ENCODE data around the gene RSAD1.

Gene RSAD1

GRCh38 chr17:50448643-50449042, 30.0 kb upstream of the RSAD1 start:
- H3K9ac ChIP-seq (ENCODE audit: low read depth, low read length): no peak overlapping the region
- no peaks in the 10 kb centered on the region for H3K36me3 ChIP-seq (ENCODE audit: insufficient read depth, low read length)
- H3K4me1 ChIP-seq (ENCODE audit: insufficient read depth, low read length): no peaks in the 10 kb centered on the region
- H3K4me2 ChIP-seq (ENCODE audit: insufficient read depth, low read length): no peak overlapping the region
- no peaks in the 10 kb centered on the region for H4K20me1 ChIP-seq (ENCODE audit: insufficient read depth, low read length)
- H2AFZ ChIP-seq (ENCODE audit: low read depth, low read length): no peak overlapping the region
- no peaks in the 10 kb centered on the region for H3K9me3 ChIP-seq (ENCODE audit: insufficient read depth, low read length, severe bottlenecking)
- no peak overlapping the region for H3K27ac ChIP-seq (ENCODE audit: low read length)
- no peaks in the 10 kb centered on the region for H3K27me3 ChIP-seq (ENCODE audit: insufficient read depth, low read length, poor library complexity)
- TF ChIP-seq EZH2 (IDR thresholded peaks at IDR 0.05; ENCODE audit: borderline replicate concordance, low read depth, low read length, severe bottlenecking) (no peak), CTCF (IDR thresholded peaks at IDR 0.05; ENCODE audit: borderline replicate concordance, extremely low read depth, low read length, poor library complexity, severe bottlenecking) (no peak)
- ATAC-seq (ENCODE audit: insufficient read depth, low read depth) (no peak), DNase-seq (no peak)
- no peak overlapping the region for H3K4me3 ChIP-seq (ENCODE audit: low read depth in 1 of 2, low read length in 2 of 2)
- H3K79me2 ChIP-seq (ENCODE audit: insufficient read depth, low read length): 0 out of 2 replicates have a peak, but pooled peaks cover 2% of the 10 kb centered on the region

DNA sequence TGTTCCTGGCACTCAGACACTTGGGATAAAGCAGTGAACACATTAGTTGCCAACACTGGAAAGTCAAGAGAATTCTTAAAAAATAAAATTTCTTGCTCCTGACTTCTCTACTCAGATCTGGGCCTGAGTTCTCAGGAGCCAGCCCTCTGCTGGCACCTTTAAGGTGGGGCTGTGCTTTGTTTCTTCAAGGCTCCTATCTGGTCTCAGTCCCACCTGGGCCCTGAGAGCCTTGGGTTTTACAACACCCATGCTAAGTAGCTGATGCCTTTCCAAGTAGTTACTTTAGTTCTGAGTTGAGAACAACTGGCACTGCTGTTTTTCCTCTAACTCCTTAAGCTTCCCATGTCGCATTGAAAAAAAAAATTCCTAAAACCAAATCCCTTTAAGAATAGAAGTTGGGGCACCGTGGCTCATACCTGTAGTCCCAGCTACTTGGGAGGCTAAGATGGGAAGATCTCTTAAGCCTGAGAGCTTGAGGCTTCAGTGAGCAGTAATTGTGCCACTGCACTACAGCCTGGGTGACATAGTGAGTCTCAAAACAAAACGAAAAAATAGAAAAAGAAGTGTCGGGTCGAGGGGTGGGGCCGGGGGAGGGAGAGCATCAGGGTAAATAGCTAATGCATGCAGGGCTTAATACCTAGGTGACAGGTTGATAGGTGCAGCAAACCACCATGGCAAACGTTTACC, 26.6 kb upstream of the RSAD1 start:
- H2AFZ ChIP-seq (ENCODE audit: low read depth, low read length): no peak overlapping the region
- ATAC-seq (ENCODE audit: insufficient read depth, low read depth) (no peak), DNase-seq (no peak)
- H4K20me1 ChIP-seq (ENCODE audit: insufficient read depth, low read length): no peaks in the 10 kb centered on the region
- peaks cover 8% of the 10 kb centered on the region; the same call in 1 of the 2 replicates for H3K36me3 ChIP-seq (ENCODE audit: insufficient read depth, low read length)
- H3K27me3 ChIP-seq (ENCODE audit: insufficient read depth, low read length, poor library complexity): no peaks in the 10 kb centered on the region
- H3K9me3 ChIP-seq (ENCODE audit: insufficient read depth, low read length, severe bottlenecking): no peaks in the 10 kb centered on the region
- H3K4me1 ChIP-seq (ENCODE audit: insufficient read depth, low read length): no peaks in the 10 kb centered on the region
- no peak overlapping the region for H3K4me3 ChIP-seq (ENCODE audit: low read depth in 1 of 2, low read length in 2 of 2)
- TF ChIP-seq CTCF (IDR thresholded peaks at IDR 0.05; ENCODE audit: borderline replicate concordance, extremely low read depth, low read length, poor library complexity, severe bottlenecking): no peak
- no peak for TF ChIP-seq EZH2 (IDR thresholded peaks at IDR 0.05; ENCODE audit: borderline replicate concordance, low read depth, low read length, severe bottlenecking)
- 0 out of 2 replicates have a peak, but pooled peaks cover 2% of the 10 kb centered on the region for H3K79me2 ChIP-seq (ENCODE audit: insufficient read depth, low read length)
- H3K9ac ChIP-seq (ENCODE audit: low read depth, low read length): no peak overlapping the region
- H3K27ac ChIP-seq (ENCODE audit: low read length): no peak overlapping the region
- no peak overlapping the region for H3K4me2 ChIP-seq (ENCODE audit: insufficient read depth, low read length)

DNA sequence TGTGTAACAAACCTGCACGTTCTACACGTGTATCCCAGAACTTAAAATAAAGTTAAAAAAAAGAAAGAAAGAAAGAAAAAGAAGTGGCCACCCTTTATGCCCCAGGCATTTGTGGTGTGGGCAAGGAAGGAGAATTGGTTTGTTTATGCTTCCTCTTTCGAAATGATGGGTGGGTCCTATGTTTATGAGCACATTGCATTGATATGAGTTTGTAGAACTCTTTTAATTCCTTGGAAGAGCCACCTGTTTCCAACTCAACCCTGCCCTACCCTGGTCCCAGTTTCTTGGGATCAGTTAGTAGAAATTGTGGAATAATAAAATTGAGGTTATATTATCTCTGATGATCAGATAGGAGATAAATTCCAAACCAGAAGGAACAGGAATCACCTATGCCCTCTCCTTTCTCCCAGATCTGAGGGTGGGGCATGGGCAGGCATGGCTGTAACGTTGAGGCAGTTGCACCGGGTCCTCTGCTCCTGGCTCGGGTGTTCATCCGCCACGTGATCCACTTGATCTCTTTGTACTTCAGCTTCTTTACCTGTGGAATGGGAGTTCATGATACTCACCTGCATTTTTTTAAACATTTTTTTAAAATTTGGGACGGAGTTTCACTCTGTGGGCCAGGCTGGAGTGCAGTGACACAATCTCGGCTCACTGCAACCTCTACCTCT, 25.9 kb upstream of the RSAD1 start:
- H3K4me1 ChIP-seq (ENCODE audit: insufficient read depth, low read length): no peaks in the 10 kb centered on the region
- H3K9me3 ChIP-seq (ENCODE audit: insufficient read depth, low read length, severe bottlenecking): no peaks in the 10 kb centered on the region
- H3K27ac ChIP-seq (ENCODE audit: low read length): no peak overlapping the region
- H3K4me3 ChIP-seq (ENCODE audit: low read depth in 1 of 2, low read length in 2 of 2): no peak overlapping the region
- H4K20me1 ChIP-seq (ENCODE audit: insufficient read depth, low read length): peaks cover 2% of the 10 kb centered on the region; the same call in 1 of the 2 replicates
- peaks cover 8% of the 10 kb centered on the region; the same call in 1 of the 2 replicates for H3K36me3 ChIP-seq (ENCODE audit: insufficient read depth, low read length)
- H3K9ac ChIP-seq (ENCODE audit: low read depth, low read length): no peak overlapping the region
- no peak for DNase-seq
- 0 out of 2 replicates have a peak, but pooled peaks cover 2% of the 10 kb centered on the region for H3K79me2 ChIP-seq (ENCODE audit: insufficient read depth, low read length)
- no peak overlapping the region for H2AFZ ChIP-seq (ENCODE audit: low read depth, low read length)
- no peak for ATAC-seq (ENCODE audit: insufficient read depth, low read depth)
- H3K27me3 ChIP-seq (ENCODE audit: insufficient read depth, low read length, poor library complexity): no peaks in the 10 kb centered on the region
- TF ChIP-seq EZH2 (IDR thresholded peaks at IDR 0.05; ENCODE audit: borderline replicate concordance, low read depth, low read length, severe bottlenecking) (no peak), CTCF (IDR thresholded peaks at IDR 0.05; ENCODE audit: borderline replicate concordance, extremely low read depth, low read length, poor library complexity, severe bottlenecking) (no peak)
- H3K4me2 ChIP-seq (ENCODE audit: insufficient read depth, low read length): no peak overlapping the region
